WERI-Rb-1 (cell line): ENCODE data around the gene CALCOCO2.

Source experiments
- DNase-seq: peaks from one replicate; pipeline ENCODE4 v3.0.0-alpha.2; 2020
- H3K27ac ChIP-seq: fragments of 250-450 bp; sonication (Bioruptor Pico); 2 replicates; pipeline ENCODE4 v1.5.1; 2020; ENCODE audit warnings: mild to moderate bottlenecking, moderate library complexity
- H3K27me3 ChIP-seq: fragments of 250-450 bp; sonication (Bioruptor Pico); 2 replicates; pipeline ENCODE4 v1.5.1; 2021; ENCODE audit warnings: mild to moderate bottlenecking, low read depth, moderate library complexity; ENCODE audit not compliant: insufficient read depth, severe bottlenecking
- H3K36me3 ChIP-seq: fragments of 250-450 bp; sonication (Bioruptor Pico); 2 replicates; pipeline ENCODE4 v1.5.1; 2020; ENCODE audit warnings: mild to moderate bottlenecking, moderate library complexity
- H3K4me3 ChIP-seq: 2 replicates; pipeline ENCODE4 v1.5.1; 2011; ENCODE audit warnings: low read depth, mild to moderate bottlenecking, control low read depth, low read length
- H3K9me3 ChIP-seq: fragments of 250-450 bp; sonication (Bioruptor Pico); 2 replicates; pipeline ENCODE4 v1.5.1; 2021; ENCODE audit warnings: mild to moderate bottlenecking, moderate library complexity; ENCODE audit not compliant: severe bottlenecking
- CTCF ChIP-seq: IDR thresholded peaks from 2 replicates; pipeline ENCODE4 v1.5.1; 2011; ENCODE audit warnings: low read depth, mild to moderate bottlenecking, control low read depth, inconsistent platforms, low read length

Gene CALCOCO2

GRCh38 chr17:48830840-48831548 is at the start of gene CALCOCO2:
CALCOCO2 (plus strand) TSS chr17:48831035; CDS start chr17:48841708, 10,673 bp downstream.
- 0 out of 2 replicates have a peak, but pooled peaks have one; percentile 1 for TF ChIP-seq CTCF
- H3K27me3 ChIP-seq, result no peaks in the 10 kb centered on the region
- H3K4me3 ChIP-seq, result peak within 1 kb of the TSS; percentile 87
- DNase-seq, result peak; percentile 97
- H3K27ac ChIP-seq, result peak within 1 kb of the TSS; percentile 80
- no peaks in the 10 kb centered on the region for H3K9me3 ChIP-seq
- 0 out of 2 replicates have a peak, but pooled peaks cover 2% of the 10 kb centered on the region for H3K36me3 ChIP-seq

GRCh38 chr17:48787828-48788227 is 43.0 kb upstream of the CALCOCO2 start:
- H3K27ac ChIP-seq, result no peak overlapping the region
- no peaks in the 10 kb centered on the region for H3K9me3 ChIP-seq
- H3K27me3 ChIP-seq, result peaks cover 47% of the 10 kb centered on the region
- no peak for TF ChIP-seq CTCF
- H3K4me3 ChIP-seq, result no peak overlapping the region
- DNase-seq, result no peak
- no peaks in the 10 kb centered on the region for H3K36me3 ChIP-seq

- TF ChIP-seq CTCF, result no peak; the same call in 1 of the 2 replicates
- peaks cover 60% of the 10 kb centered on the region for H3K27me3 ChIP-seq
These were observed 40.2 kb upstream of the CALCOCO2 start for GRCh38 chr17:48790607-48791127.

GRCh38 chr17:48791128-48792032 is 39.5 kb upstream of the CALCOCO2 start:
- Histone ChIP-seq H3K27ac (no peak overlapping the region), H3K36me3 (no peaks in the 10 kb centered on the region), H3K27me3 (peaks cover 64% of the 10 kb centered on the region), H3K9me3 (no peaks in the 10 kb centered on the region), H3K4me3 (no peak overlapping the region)
- peak; percentile 87 for DNase-seq
- TF ChIP-seq CTCF, result peak; percentile 84

More at GRCh38 chr17:48790607-48791127, 40.2 kb upstream of the CALCOCO2 start:
- H3K27ac ChIP-seq, result no peak overlapping the region
- no peaks in the 10 kb centered on the region for H3K36me3 ChIP-seq
- H3K4me3 ChIP-seq, result no peak overlapping the region
- no peak for DNase-seq
- no peaks in the 10 kb centered on the region for H3K9me3 ChIP-seq

GRCh38 chr17:48792033-48792798 is 38.6 kb upstream of the CALCOCO2 start:
- no peak overlapping the region for H3K27ac ChIP-seq
- TF ChIP-seq CTCF, result no peak
- H3K4me3 ChIP-seq, result no peak overlapping the region
- H3K9me3 ChIP-seq, result no peaks in the 10 kb centered on the region
- no peak for DNase-seq
- peaks cover 66% of the 10 kb centered on the region for H3K27me3 ChIP-seq
- no peaks in the 10 kb centered on the region for H3K36me3 ChIP-seq
